Astrocyte (in vitro differentiated cells and primary cell): ENCODE data around the gene USP48. TPM values are rescaled to one million over a fixed set of nuclear protein-coding genes. Genes with fewer than 3 reads are reported as not detected.

Experiments used
- DNase-seq: peaks from one replicate; pipeline ENCODE4 v3.0.0-alpha.2; 2010; ENCODE audit warnings: low read depth
- FAIRE-seq: peaks from 2 replicates; lab custom pipeline; 2011; peaks lifted over from hg19 to GRCh38; lab: Jason Lieb, UNC
- H2AFZ ChIP-seq: 2 replicates; pipeline ENCODE4 v1.6.0; 2012; ENCODE audit warnings: low read depth, low read length, inconsistent platforms
- H3K27ac ChIP-seq: 2 replicates; pipeline ENCODE4 v1.5.1; 2011; ENCODE audit warnings: low read depth, low read length, inconsistent platforms
- H3K27me3 ChIP-seq: 2 replicates; pipeline ENCODE4 v1.6.0; 2011; ENCODE audit warnings: low read length, inconsistent platforms; ENCODE audit not compliant: insufficient read depth
- H3K36me3 ChIP-seq: 2 replicates; pipeline ENCODE4 v1.5.1; 2011; ENCODE audit warnings: low read length, inconsistent platforms; ENCODE audit not compliant: insufficient read depth
- H3K4me1 ChIP-seq: 2 replicates; pipeline ENCODE4 v1.5.1; 2011; ENCODE audit warnings: low read length, inconsistent platforms; ENCODE audit not compliant: insufficient read depth
- H3K4me2 ChIP-seq: 2 replicates; pipeline ENCODE4 v1.6.0; 2012; ENCODE audit warnings: low read length, inconsistent platforms
- H3K4me3 ChIP-seq: 2 replicates; pipeline ENCODE4 v1.5.1; 2011; ENCODE audit warnings: low read depth, mild to moderate bottlenecking, low read length, inconsistent platforms; ENCODE audit not compliant: insufficient read depth
- H3K79me2 ChIP-seq: 2 replicates; pipeline ENCODE4 v1.6.0; 2012; ENCODE audit warnings: mild to moderate bottlenecking, low read length, inconsistent platforms; ENCODE audit not compliant: insufficient read depth
- H3K9ac ChIP-seq: 2 replicates; pipeline ENCODE4 v1.6.0; 2012; ENCODE audit warnings: mild to moderate bottlenecking, low read length, inconsistent platforms
- H3K9me3 ChIP-seq: 2 replicates; pipeline ENCODE4 v1.5.1; 2012; ENCODE audit warnings: low read depth, mild to moderate bottlenecking, low read length, inconsistent platforms; ENCODE audit not compliant: insufficient read depth
- H4K20me1 ChIP-seq: 2 replicates; pipeline ENCODE4 v1.6.0; 2012; ENCODE audit warnings: low read length, inconsistent platforms; ENCODE audit not compliant: insufficient read depth
- H3K27ac Mint-ChIP-seq: one replicate; pipeline ENCODE4 v1.8.0; 2021; ENCODE audit warnings: mild to moderate bottlenecking, mixed read lengths; ENCODE audit not compliant: unreplicated experiment
- H3K27me3 Mint-ChIP-seq: one replicate; pipeline ENCODE4 v1.8.0; 2021; ENCODE audit warnings: low read depth, mixed read lengths; ENCODE audit not compliant: unreplicated experiment
- H3K36me3 Mint-ChIP-seq: one replicate; pipeline ENCODE4 v1.8.0; 2021; ENCODE audit warnings: low read depth, mixed read lengths; ENCODE audit not compliant: unreplicated experiment
- H3K4me1 Mint-ChIP-seq: one replicate; pipeline ENCODE4 v1.8.0; 2021; ENCODE audit warnings: low read depth, mixed read lengths; ENCODE audit not compliant: unreplicated experiment
- H3K4me3 Mint-ChIP-seq: one replicate; pipeline ENCODE4 v1.8.0; 2021; ENCODE audit warnings: mild to moderate bottlenecking, moderate library complexity, mixed read lengths; ENCODE audit not compliant: unreplicated experiment
- H3K9me3 Mint-ChIP-seq: one replicate; pipeline ENCODE4 v1.8.0; 2021; ENCODE audit warnings: mild to moderate bottlenecking, mixed read lengths; ENCODE audit not compliant: unreplicated experiment
- EZH2 ChIP-seq: IDR thresholded peaks from 2 replicates; pipeline ENCODE4 v1.6.1; 2012; ENCODE audit warnings: mild to moderate bottlenecking, low read length, inconsistent platforms; ENCODE audit not compliant: insufficient read depth
- total RNA-seq: library from RNA; stranded (reverse); gene quantifications from 2 replicates; pipeline ENCODE4 v1.2.1, GENCODE V29; 2021
- TF ChIP-seq, protein P1 (sequence below): IDR thresholded peaks from 2 replicates; pipeline ENCODE4 v1.5.1; 2011; ENCODE audit warnings: low read depth, mild to moderate bottlenecking, inconsistent platforms, low read length, moderate library complexity; ENCODE audit not compliant: insufficient read depth

Gene USP48
- total RNA-seq, 1 donor from 2014 or later: 85.7 TPM

DNA sequence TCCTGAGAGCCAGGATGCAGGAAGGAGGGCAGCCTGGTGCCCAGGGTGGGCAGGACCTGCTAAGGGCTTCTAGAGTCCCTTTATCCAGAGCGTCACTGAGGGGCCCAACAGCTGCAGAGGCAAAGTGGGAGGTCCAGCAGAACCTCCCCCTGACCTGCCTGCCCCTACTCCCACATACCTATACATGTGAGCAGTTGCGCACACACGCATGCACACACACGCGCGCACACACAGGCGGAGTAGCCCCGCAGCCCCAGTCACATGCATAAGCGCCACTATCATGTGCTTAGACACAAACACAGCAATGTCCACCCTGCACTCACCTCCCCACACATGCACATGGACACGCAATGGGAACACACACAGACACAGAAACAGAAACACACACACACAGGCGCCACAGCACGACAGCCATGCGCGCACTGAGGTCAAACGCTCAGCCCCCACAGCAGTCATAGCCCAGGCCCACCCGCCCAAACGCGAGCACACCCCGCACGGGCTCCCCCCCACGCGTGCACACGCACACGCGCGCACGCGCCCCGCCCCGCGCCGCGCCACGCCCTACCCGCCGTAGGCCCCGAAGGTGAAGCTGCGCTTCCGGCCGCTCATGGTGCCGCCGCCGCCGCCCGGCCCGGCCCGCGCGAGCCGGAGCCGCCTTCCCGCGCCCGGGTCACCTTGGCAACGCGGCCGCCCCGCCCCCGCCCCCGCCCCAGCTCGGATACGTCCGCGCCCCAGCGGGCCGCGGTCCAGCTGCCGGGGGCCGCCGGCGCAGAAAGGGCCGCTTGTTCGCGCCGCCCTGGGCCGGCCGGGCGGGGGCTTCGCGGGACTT lies 131.5 kb downstream of the USP48 start:
- Histone ChIP-seq H3K4me3 (peak overlapping the region; percentile 47), H3K9me3 (no peaks in the 10 kb centered on the region), H2AFZ (peak overlapping the region; percentile 73), H3K4me1 (peaks cover 5% of the 10 kb centered on the region), H4K20me1 (peaks cover under 1% of the 10 kb centered on the region), H3K4me2 (peak overlapping the region; percentile 86), H3K36me3 (no peaks in the 10 kb centered on the region), H3K27ac (no peak overlapping the region), H3K9ac (no peak overlapping the region), H3K27me3 (peaks cover 27% of the 10 kb centered on the region), H3K79me2 (no peaks in the 10 kb centered on the region)
- peak overlapping the region; percentile 80 for H3K4me3 Mint-ChIP-seq
- TF ChIP-seq, protein P1, sequence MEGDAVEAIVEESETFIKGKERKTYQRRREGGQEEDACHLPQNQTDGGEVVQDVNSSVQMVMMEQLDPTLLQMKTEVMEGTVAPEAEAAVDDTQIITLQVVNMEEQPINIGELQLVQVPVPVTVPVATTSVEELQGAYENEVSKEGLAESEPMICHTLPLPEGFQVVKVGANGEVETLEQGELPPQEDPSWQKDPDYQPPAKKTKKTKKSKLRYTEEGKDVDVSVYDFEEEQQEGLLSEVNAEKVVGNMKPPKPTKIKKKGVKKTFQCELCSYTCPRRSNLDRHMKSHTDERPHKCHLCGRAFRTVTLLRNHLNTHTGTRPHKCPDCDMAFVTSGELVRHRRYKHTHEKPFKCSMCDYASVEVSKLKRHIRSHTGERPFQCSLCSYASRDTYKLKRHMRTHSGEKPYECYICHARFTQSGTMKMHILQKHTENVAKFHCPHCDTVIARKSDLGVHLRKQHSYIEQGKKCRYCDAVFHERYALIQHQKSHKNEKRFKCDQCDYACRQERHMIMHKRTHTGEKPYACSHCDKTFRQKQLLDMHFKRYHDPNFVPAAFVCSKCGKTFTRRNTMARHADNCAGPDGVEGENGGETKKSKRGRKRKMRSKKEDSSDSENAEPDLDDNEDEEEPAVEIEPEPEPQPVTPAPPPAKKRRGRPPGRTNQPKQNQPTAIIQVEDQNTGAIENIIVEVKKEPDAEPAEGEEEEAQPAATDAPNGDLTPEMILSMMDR: no peak
- TF ChIP-seq EZH2: no peak
- DNase-seq (no peak), FAIRE-seq (no peak)
- H3K27me3 Mint-ChIP-seq: peaks cover 21% of the 10 kb centered on the region
- H3K27ac Mint-ChIP-seq: no peak overlapping the region
- no peaks in the 10 kb centered on the region for H3K36me3 Mint-ChIP-seq
- H3K4me1 Mint-ChIP-seq: peaks cover 6% of the 10 kb centered on the region
- peaks cover 2% of the 10 kb centered on the region for H3K9me3 Mint-ChIP-seq

DNA sequence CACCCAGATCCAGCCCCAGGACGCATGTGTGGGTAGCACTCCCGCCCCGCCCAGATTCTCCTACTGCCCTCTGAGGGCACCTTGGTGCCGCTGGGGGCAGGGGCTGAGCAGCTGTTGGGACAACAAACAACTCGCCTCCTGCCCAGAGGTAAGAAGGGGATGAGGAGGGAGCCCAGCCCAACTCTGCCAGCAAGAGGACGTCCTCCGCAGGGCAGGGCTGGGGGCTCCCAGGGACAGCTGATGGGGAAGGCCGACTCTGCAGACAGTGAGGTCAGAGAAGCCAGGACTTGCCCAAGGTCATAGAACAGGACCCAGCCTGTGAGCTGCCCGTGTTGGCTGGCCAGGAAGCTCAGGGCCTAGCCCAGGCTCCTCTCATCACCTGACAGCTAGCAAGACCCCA lies 132.5 kb downstream of the USP48 start:
- no peaks in the 10 kb centered on the region for H4K20me1 ChIP-seq
- no peak overlapping the region for H3K4me2 ChIP-seq
- Mint-ChIP-seq H3K9me3 (peaks cover 2% of the 10 kb centered on the region), H3K27ac (no peak overlapping the region), H3K36me3 (no peaks in the 10 kb centered on the region), H3K4me1 (peaks cover 5% of the 10 kb centered on the region), H3K4me3 (no peak overlapping the region), H3K27me3 (peaks cover 21% of the 10 kb centered on the region)
- no peaks in the 10 kb centered on the region for H3K9me3 ChIP-seq
- H3K27ac ChIP-seq: no peak overlapping the region
- DNase-seq: no peak
- H3K36me3 ChIP-seq: no peaks in the 10 kb centered on the region
- no peaks in the 10 kb centered on the region for H3K79me2 ChIP-seq
- TF ChIP-seq, protein P1: no peak
- TF ChIP-seq EZH2: no peak
- peaks cover 27% of the 10 kb centered on the region for H3K27me3 ChIP-seq
- H2AFZ ChIP-seq: no peak overlapping the region
- H3K4me3 ChIP-seq: no peak overlapping the region
- H3K4me1 ChIP-seq: peaks cover 5% of the 10 kb centered on the region
- no peak overlapping the region for H3K9ac ChIP-seq
- no peak for FAIRE-seq

DNA sequence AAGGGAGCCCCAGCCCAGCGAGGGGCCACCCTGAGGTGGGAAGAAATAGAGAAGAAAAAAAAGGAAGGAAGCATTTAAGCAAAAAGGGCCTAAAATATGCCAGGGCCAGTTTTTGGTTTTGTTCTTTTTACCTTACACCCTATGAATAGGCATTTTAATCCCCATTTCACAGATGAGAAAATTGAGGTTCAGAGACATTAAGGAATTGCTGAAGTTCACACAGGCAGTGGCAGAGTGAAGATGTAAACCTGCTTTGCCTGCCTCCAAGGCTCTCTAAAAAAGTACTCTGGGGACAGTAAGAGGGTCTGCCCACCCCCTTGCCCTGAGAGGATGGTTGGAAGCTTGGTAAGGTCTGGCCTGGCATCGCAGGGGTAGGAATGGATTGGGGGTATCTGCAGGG lies 133.6 kb downstream of the USP48 start:
- no peaks in the 10 kb centered on the region for H3K79me2 ChIP-seq
- H3K9ac ChIP-seq: no peak overlapping the region
- peaks cover 2% of the 10 kb centered on the region for H3K9me3 Mint-ChIP-seq
- no peak overlapping the region for H3K4me3 ChIP-seq
- no peak overlapping the region for H2AFZ ChIP-seq
- DNase-seq: no peak
- no peaks in the 10 kb centered on the region for H4K20me1 ChIP-seq
- peaks cover 5% of the 10 kb centered on the region for H3K4me1 ChIP-seq
- H3K36me3 ChIP-seq: no peaks in the 10 kb centered on the region
- peaks cover 5% of the 10 kb centered on the region for H3K4me1 Mint-ChIP-seq
- H3K4me3 Mint-ChIP-seq: no peak overlapping the region
- no peaks in the 10 kb centered on the region for H3K36me3 Mint-ChIP-seq
- H3K27me3 Mint-ChIP-seq: peaks cover 23% of the 10 kb centered on the region
- TF ChIP-seq EZH2: no peak
- peaks cover 27% of the 10 kb centered on the region for H3K27me3 ChIP-seq
- no peak for FAIRE-seq
- no peaks in the 10 kb centered on the region for H3K9me3 ChIP-seq
- H3K4me2 ChIP-seq: no peak overlapping the region
- H3K27ac Mint-ChIP-seq: peak overlapping the region; percentile 34
- H3K27ac ChIP-seq: no peak overlapping the region
